ENCODE results near the gene PLA2G2F. TPM values are rescaled to one million over a fixed set of nuclear protein-coding genes. Genes with fewer than 3 reads are reported as not detected.

The PLA2G2F gene
- total and polyA plus RNA-seq, 3 donors from 2014 or later = not detected

- no peak for TF ChIP-seq CTCF (IDR thresholded peaks at IDR 0.05)
- TF ChIP-seq POLR2A (IDR thresholded peaks at IDR 0.05) = no peak
- DNase-seq = no peak
- H3K27ac ChIP-seq = no peak overlapping the region
- no peaks in the 10 kb centered on the region for H3K27me3 ChIP-seq
- 87 to 88% methylated on average over 6 of the region's 6 CpGs for WGBS, 2 donors
- intact Hi-C loops (cut with DNase I; ENCODE audit: low total_unique reads) = no loop called here
- no peaks in the 10 kb centered on the region for H3K36me3 ChIP-seq (ENCODE audit: low read depth, missing control alignments)
- no peak overlapping the region for H3K4me3 ChIP-seq
- no peaks in the 10 kb centered on the region for H3K9me3 ChIP-seq
- peaks cover 13% of the 10 kb centered on the region for H3K4me1 ChIP-seq
Measured at GRCh38 chr1:20197329-20197791, 58.2 kb downstream of the PLA2G2F start.

GRCh38 chr1:20198296-20198695 lies 59.2 kb downstream of the PLA2G2F start:
- TF ChIP-seq CTCF (IDR thresholded peaks at IDR 0.05) = no peak
- no peak for TF ChIP-seq POLR2A (IDR thresholded peaks at IDR 0.05)
- 89 to 94% methylated on average over 1 of the region's 1 CpG for WGBS, 2 donors
- H3K27me3 ChIP-seq = no peaks in the 10 kb centered on the region
- intact Hi-C loops (cut with DNase I; ENCODE audit: low total_unique reads) = no loop called here
- no peak for DNase-seq
- H3K4me3 ChIP-seq = no peak overlapping the region
- no peak overlapping the region for H3K27ac ChIP-seq
- H3K9me3 ChIP-seq = no peaks in the 10 kb centered on the region
- H3K4me1 ChIP-seq = peaks cover 13% of the 10 kb centered on the region
- no peaks in the 10 kb centered on the region for H3K36me3 ChIP-seq (ENCODE audit: low read depth, missing control alignments)

- DNase-seq = no peak
- H3K27me3 ChIP-seq = no peaks in the 10 kb centered on the region
- no peaks in the 10 kb centered on the region for H3K36me3 ChIP-seq (ENCODE audit: low read depth, missing control alignments)
- H3K4me1 ChIP-seq = peaks cover 11% of the 10 kb centered on the region
- TF ChIP-seq CTCF (IDR thresholded peaks at IDR 0.05) = no peak
- TF ChIP-seq POLR2A (IDR thresholded peaks at IDR 0.05) = no peak
- WGBS, 2 donors = 74 to 79% methylated on average over 7 of the region's 7 CpGs
- H3K27ac ChIP-seq = no peak overlapping the region
- intact Hi-C loops (cut with DNase I; ENCODE audit: low total_unique reads) = no loop called here
- H3K4me3 ChIP-seq = no peak overlapping the region
- H3K9me3 ChIP-seq = no peaks in the 10 kb centered on the region
Measured at GRCh38 chr1:20198918-20199317, 59.8 kb downstream of the PLA2G2F start.

GRCh38 chr1:20199403-20199802 lies 60.3 kb downstream of the PLA2G2F start:
- Histone ChIP-seq H3K27ac (no peak overlapping the region), H3K4me1 (peaks cover 10% of the 10 kb centered on the region), H3K4me3 (no peak overlapping the region), H3K9me3 (no peaks in the 10 kb centered on the region), H3K27me3 (no peaks in the 10 kb centered on the region), H3K36me3 (ENCODE audit: low read depth, missing control alignments) (no peaks in the 10 kb centered on the region)
- WGBS, 2 donors = 69 to 86% methylated on average over 3 of the region's 3 CpGs
- TF ChIP-seq CTCF (IDR thresholded peaks at IDR 0.05) (no peak), POLR2A (IDR thresholded peaks at IDR 0.05) (no peak)
- intact Hi-C loops (cut with DNase I; ENCODE audit: low total_unique reads) = no loop called here
- DNase-seq = no peak

- DNase-seq = no peak
- no peaks in the 10 kb centered on the region for H3K9me3 ChIP-seq
- TF ChIP-seq POLR2A (IDR thresholded peaks at IDR 0.05) (no peak), CTCF (IDR thresholded peaks at IDR 0.05) (no peak)
- H3K36me3 ChIP-seq (ENCODE audit: low read depth, missing control alignments) = no peaks in the 10 kb centered on the region
- 78 to 88% methylated on average over 2 of the region's 2 CpGs for WGBS, 2 donors
- H3K27ac ChIP-seq = no peak overlapping the region
- peaks cover 6% of the 10 kb centered on the region for H3K4me1 ChIP-seq
- no peak overlapping the region for H3K4me3 ChIP-seq
- intact Hi-C loops (cut with DNase I; ENCODE audit: low total_unique reads) = loop anchor here (10.0 kb wide), 2 partner anchors 95 to 295 kb away; no protein-coding TSS in a partner anchor
- H3K27me3 ChIP-seq = no peaks in the 10 kb centered on the region
Measured at GRCh38 chr1:20199840-20200239, 60.7 kb downstream of the PLA2G2F start.

Data from testis (tissue), 3 donors.